ENCODE results near the gene GORAB. TPM values are rescaled to one million over a fixed set of nuclear protein-coding genes. Genes with fewer than 3 reads are reported as not detected.

The GORAB gene
- total and polyA plus RNA-seq, 2 of the 4 experiments (the other 2 are of a cell fraction), result 11.3 to 14.0 TPM

- BruUV-seq (replicated peaks), result TSS peak; percentile 95
- H3K9me3 ChIP-seq (ENCODE audit: control insufficient read depth, insufficient read depth, low read length), result no peaks in the 10 kb centered on the region
- peak overlapping the region; percentile 96 for H2BK120ac ChIP-seq (ENCODE audit: low read depth, low read length)
- 80% methylated on average over 1 of the region's 29 CpGs; no CpG with 5 or more reads in 1 of the 2 experiments for WGBS, 2 experiments (ENCODE audit: extremely low coverage in 2 of 2, insufficient read length in 1 of 2)
- H3K4me3 ChIP-seq (ENCODE audit: insufficient read depth, low read depth, low read length), result peak overlapping the region; percentile 62
- H3K23ac ChIP-seq (ENCODE audit: low read depth, low read length), result peak overlapping the region; percentile 99
- no peaks in the 10 kb centered on the region for H3K36me3 ChIP-seq (ENCODE audit: control insufficient read depth, insufficient read depth, low read length)
- peak overlapping the region; percentile 89 for H3K9ac ChIP-seq (ENCODE audit: low read depth, low read length)
- peaks cover 9 to 34% of the 10 kb centered on the region in 2 experiments; a peak in 3 of 4 replicates for H3K79me1 ChIP-seq (ENCODE audit: low read depth in 1 of 2, low read length in 2 of 2)
- H2BK20ac ChIP-seq (ENCODE audit: low read depth, low read length), result no peak overlapping the region; the same call in 1 of the 2 replicates
- POLR2A ChIA-PET (ENCODE audit: unreplicated experiment), result interaction anchor here (0.6 kb wide), 3 partner anchors 168 to 548 kb away, joined by 3 to 7 read pairs (median 5); no protein-coding TSS in a partner anchor
- TF ChIP-seq RCOR1 (IDR thresholded peaks at IDR 0.05; ENCODE audit: insufficient replicate concordance, low read length), result no peak
- H3K4me1 ChIP-seq (ENCODE audit: control insufficient read depth, insufficient read depth, low read length), result no peaks in the 10 kb centered on the region
- peak overlapping the region; percentile 98; the same call in 2 of the 3 replicates for H2BK15ac ChIP-seq (ENCODE audit: low read depth, low read length)
- H3K4ac ChIP-seq (ENCODE audit: low read depth, low read length), result peak overlapping the region; percentile 100
- H3K56ac ChIP-seq (ENCODE audit: extremely low read depth, insufficient read depth, low read length), result peak overlapping the region; percentile 99
- peak overlapping the region; percentile 77 for H3K4me2 ChIP-seq (ENCODE audit: low read depth, low read length)
- in situ Hi-C loops (cut with MboI; ENCODE audit: low sequenced_read_pairs) (loop anchor here (10.0 kb wide), 1 partner anchor 134 kb away; the partner anchor contains the start of gene PRRX1), intact Hi-C loops (cut with micrococcal nuclease) (loop anchor here (5.0 to 10.0 kb wide), 7 partner anchors 119 to 694 kb away; partner anchors contain the start of gene KIFAP3), dilution Hi-C loops (cut with HindIII; ENCODE audit: low sequenced_read_pairs, unreplicated experiment) (no loop called here)
- peak overlapping the region; percentile 100 for H3K14ac ChIP-seq (replicated peaks; ENCODE audit: low read depth, low read length)
- H2AK5ac ChIP-seq (ENCODE audit: low read depth, low read length), result peak overlapping the region; percentile 83
- H2BK5ac ChIP-seq (ENCODE audit: low read depth, low read length, poor library complexity, severe bottlenecking), result peak overlapping the region; percentile 97
- no peaks in the 10 kb centered on the region; the same call in 1 of the 2 replicates for H3K9me1 ChIP-seq (ENCODE audit: insufficient read depth, low read length)
- H3K27me3 ChIP-seq (ENCODE audit: control insufficient read depth, insufficient read depth, low read length), result no peaks in the 10 kb centered on the region
- CTCF ChIA-PET, result interaction anchor here (0.6 to 1.3 kb wide), 3 partner anchors 10 to 573 kb away, joined by 4 to 9 read pairs (median 6); no protein-coding TSS in a partner anchor
- H4K8ac ChIP-seq (ENCODE audit: low read depth in 2 of 2, low read length in 2 of 2), result peak overlapping the region; percentile 81 to 100
- H4K5ac ChIP-seq (ENCODE audit: low read depth, low read length), result peak overlapping the region; percentile 98
- H4K91ac ChIP-seq (ENCODE audit: insufficient read depth, low read depth, low read length), result peak overlapping the region; percentile 100
- peak overlapping the region; percentile 99 for H3K18ac ChIP-seq (ENCODE audit: low read depth, low read length)
- peak overlapping the region; percentile 93 for H2AFZ ChIP-seq (replicated peaks; ENCODE audit: low read length, poor library complexity)
- peak overlapping the region; percentile 85 for H3K27ac ChIP-seq (ENCODE audit: insufficient read depth, low read length)
- H2AK9ac ChIP-seq (replicated peaks; ENCODE audit: low read depth, low read length, poor library complexity), result peak overlapping the region; percentile 91
- H4K20me1 ChIP-seq (ENCODE audit: insufficient read depth, low read length), result no peaks in the 10 kb centered on the region
- no peak for DNase-seq
- ATAC-seq (ENCODE audit: low read depth), result no peak
Observed at GRCh38 chr1:170530972-170531757, 801 bp upstream of the GORAB start.
